ENCODE results near the gene EXTL2.
"Not testable (repeated sequence)": the region's sequence is repeated elsewhere in the genome, so short reads cannot be mapped to it uniquely, and the experiment has no call there.

The EXTL2 gene

DNA sequence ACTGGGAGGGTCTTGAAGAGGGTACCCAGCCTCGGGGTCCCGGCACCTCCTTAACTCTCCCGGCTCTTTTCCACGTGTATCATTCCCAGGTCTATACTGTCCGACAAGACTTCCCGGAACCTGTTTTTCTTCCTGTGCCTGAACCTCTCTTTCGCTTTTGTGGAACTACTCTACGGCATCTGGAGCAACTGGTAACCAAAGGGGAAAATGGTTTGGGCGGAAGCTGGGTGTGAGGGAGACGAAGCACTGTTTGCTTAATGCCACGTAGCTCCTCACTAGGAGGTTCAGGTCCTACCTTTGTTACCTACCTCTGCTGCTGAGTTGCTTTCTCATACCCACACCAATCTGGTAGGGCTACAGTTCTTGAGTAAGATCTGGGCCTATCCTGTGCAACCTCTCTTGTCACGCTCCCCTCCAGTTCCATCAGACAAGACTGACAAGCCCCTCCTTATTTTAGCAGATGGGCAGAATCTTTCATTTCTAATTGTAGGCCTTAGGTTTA is 1.9 kb upstream of the EXTL2 start:
- peak in 4 of 5 experiments; percentile 18 to 95 (median 61) for DNase-seq

GRCh38 chr1:100895540-100896480 is 1.2 kb upstream of the EXTL2 start, which contains the start of gene SLC30A7:
SLC30A7 (plus strand) TSS chr1:100896090; CDS start chr1:100896263, 173 bp downstream.
- DNase-seq: peak; percentile 93 to 98 (median 95)

DNA sequence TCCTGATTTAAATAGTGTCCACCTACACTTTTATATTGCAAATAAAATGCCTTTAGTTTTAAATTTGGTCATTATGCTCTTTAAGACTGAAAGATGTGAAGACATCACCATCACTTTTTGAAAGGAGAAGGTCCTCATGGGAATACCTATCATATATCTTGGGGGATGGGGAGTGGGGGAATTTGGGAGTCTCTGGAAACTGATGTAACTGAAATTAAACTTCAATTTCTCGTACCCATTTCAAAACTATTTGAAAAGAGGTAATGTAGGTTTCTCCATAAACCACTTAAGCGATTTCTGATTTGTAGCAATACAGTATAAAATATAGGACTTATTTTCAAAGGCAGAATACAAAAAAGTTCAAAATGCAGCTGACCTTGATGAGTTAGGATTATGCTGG is 924 bp downstream of the EXTL2 start:
- no peak for DNase-seq

GRCh38 chr1:100892554-100892953 is 2.1 kb downstream of the EXTL2 start:
- no peak for DNase-seq

- no peak for DNase-seq
Observed at GRCh38 chr1:100891380-100891779, 3.3 kb downstream of the EXTL2 start.

DNA sequence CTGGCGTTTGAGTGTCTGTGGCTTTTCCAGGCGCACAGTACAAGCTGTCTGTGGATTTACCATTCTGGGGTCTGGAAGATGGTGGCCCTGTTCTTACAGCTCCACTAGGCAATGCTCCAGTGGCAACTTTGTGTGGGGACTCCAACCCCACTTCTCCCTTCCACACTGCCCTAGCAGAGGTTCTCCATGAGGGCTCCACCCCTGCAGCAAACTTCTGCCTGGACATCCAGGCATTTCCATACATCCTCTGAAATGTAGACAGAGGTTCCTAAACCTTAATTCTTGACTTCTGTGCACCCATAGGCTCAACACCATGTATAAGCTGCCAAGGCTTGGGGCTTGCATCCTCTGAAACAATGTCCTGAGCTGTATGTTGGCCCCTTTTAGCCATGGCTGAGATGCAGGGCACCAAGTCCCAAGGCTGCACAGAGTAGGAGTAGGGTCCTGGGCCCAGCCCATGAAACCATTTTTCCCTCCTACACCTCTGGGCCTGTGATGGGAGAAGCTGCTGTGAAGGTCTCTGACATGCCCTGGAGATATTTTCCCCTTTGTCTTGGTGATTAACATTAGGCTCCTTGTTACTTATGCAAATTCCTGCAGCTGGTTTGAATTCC is 4.7 kb downstream of the EXTL2 start:
- DNase-seq: not testable (repeated sequence)

DNA sequence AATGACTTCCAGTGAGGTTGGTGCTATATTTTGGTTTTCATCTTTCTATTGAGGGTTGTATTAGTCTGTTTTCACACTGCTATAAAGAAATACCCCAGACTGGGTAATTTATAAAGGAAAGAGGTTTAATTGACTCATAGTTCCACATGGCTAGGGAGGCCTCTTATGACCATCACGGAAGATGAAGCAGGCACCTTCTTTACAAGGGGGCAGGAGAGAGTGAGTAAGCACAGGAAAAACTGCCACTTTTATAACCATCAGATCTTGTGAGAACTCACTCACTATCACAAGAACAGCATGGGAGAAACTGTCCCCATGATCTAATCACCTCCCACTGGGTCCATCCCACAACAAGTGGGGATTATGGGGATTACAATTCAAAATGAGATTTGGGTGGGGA is 5.6 kb downstream of the EXTL2 start:
- DNase-seq: not testable (repeated sequence)

GRCh38 chr1:100883963-100884362 is 10.7 kb downstream of the EXTL2 start:
- DNase-seq: peak in 1 of 5 experiments; percentile 8

- no peak for DNase-seq
Observed at GRCh38 chr1:100882698-100883097, 11.9 kb downstream of the EXTL2 start.

DNA sequence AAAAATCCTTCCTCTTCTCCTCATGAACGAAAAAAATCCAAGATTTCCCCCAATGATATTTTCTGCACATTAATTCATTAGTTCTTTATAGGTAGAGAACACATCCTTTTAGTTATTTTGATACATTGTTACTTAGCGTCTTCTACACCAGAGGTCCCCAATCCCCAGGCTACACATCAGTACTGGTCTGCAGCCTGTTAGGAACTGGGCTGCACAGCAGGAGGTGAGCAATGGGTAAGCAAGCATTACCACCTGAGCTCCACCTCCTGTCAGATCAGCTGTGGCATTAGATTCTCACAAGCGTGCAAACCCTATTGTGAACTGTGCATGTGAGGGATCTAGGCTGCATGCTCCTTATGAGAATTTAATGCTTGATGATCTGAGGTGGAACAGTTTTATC is 13.0 kb downstream of the EXTL2 start:
- no peak for DNase-seq

GRCh38 chr1:100879422-100879821 is 15.2 kb downstream of the EXTL2 start:
- no peak for DNase-seq

GRCh38 chr1:100876291-100876690 is 18.4 kb downstream of the EXTL2 start:
- no peak for DNase-seq

DNA sequence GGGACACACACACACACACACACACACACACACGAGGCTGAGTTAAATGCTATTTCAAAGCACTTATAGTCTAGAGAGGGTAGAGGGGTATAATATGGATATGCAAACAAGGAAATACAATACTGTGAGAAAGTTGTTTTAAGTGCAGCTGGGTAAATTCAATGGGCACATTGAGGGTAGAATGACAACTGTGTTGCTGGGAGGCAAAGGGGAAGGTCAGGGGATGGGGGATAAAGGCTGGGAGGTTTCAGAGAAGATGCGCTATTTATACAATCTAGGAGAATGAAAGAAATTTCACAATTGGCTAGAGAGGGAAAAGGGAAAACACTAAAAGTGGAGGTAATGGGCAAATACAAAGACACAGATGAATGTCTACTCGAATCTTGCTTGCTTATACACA is 19.4 kb downstream of the EXTL2 start:
- DNase-seq: no peak

DNA sequence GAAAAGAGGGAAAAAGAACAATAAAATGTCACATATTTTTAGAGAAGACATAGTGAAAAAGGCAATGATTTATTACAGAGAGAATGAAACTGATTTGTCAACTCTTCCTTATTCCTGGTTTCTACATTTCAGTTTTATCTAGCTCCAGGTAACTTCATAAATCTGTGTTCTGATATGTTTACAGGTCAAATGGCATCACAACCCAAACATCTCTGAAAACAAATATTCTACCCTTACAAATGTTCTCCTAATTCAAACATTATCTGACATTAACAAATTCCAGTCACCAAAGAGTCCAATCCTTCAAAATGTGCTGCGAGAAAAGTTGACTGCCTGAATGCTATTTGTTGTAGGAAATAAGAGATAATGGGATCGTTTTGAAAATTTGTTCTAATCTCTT is 20.2 kb downstream of the EXTL2 start:
- DNase-seq: no peak

- DNase-seq: no peak
Observed at GRCh38 chr1:100869996-100870395, 24.6 kb downstream of the EXTL2 start.

DNA sequence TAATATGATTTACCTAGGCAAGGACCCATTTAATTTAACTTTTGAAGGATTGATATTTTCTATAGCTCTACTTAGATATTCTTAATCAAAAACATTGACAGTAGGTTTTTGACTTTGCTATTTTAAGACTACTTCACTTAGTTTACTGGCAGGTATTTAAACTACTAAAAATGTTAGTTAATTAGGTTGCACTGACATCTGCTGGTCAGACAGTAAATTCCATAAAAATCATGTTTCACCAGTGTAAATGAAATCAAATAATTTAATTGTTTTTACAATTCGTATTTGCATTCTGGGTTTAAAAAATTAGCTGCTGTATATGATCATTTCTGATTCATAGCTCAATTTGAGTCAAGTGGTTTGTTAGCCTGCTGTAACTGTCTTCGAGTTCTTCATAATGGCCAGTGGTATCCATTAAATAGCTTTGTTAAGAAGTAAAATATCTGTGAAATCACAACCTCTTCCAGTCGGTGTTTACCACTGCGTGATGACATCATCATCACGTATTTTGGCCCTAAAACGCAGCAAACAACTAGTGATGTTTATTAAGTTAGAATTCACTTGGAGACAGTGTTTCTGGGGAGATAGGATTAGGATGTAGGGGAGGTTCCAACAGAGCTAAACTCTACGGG is 26.2 kb downstream of the EXTL2 start:
- peak in 2 of 5 experiments; percentile 4 to 48 for DNase-seq

GRCh38 chr1:100866901-100867206 is 27.8 kb downstream of the EXTL2 start:
- no peak for DNase-seq

DNA sequence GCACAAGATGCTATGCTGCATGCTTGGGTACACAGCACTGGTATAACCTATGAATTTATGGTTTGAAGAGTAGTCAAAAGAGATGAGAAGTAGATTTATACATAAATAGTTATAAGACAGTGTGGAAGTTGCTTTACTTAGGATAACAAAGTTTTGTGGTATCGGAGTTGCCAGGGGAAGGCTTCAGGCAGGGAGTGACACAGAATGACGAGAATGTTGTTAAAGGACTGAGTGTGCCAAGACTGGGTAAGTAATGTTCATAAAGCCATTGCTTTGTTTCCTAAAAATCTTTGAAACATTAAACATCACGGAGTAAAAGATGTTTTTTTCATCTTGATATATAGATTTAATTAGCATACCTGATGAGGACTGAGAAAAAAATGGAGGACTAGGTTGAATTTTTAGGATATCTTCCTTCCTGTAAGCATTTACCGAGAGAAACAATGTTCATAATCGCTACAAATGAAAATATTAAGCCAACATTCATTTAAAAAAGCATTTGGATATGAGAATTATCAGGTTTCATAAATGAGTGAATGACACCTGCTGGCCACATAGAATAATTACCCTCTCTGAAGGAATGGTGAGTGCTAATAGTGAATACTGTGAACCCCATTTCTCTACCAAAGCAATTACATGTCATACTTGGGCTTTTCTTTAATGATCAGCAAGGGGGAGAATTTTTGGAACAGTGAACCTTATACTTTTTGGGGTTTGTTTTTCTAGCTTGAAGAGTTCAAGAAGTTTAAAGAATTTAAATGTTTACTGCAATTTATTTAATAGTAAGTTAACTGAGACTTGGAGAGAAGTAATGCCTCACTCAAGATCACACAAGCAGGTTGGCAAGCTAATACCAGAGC is 28.4 kb downstream of the EXTL2 start:
- DNase-seq: peak in 1 of 5 experiments; percentile 23

GRCh38 chr1:100862591-100862990 is 32.1 kb downstream of the EXTL2 start:
- no peak for DNase-seq

DNA sequence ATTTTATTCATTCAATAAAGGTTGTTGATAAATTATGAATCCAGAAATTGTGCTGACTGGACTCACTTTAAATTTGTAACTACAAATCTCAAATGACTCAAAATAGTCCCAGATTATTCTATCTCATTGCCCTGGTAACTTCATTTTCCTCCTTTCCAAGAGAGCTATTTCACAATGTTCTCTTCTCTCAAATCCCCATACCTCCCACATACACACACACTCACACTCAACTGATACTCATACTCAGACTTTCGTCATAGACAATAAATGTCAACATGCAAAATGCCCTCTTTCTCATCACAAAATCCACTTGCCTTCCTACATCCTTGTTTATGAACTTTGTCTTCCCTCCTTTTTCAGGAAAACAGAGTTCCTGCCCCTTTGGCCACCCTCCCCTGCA is 33.3 kb downstream of the EXTL2 start:
- DNase-seq: no peak

GRCh38 chr1:100860397-100860991 is 34.1 kb downstream of the EXTL2 start:
- DNase-seq: no peak

DNA sequence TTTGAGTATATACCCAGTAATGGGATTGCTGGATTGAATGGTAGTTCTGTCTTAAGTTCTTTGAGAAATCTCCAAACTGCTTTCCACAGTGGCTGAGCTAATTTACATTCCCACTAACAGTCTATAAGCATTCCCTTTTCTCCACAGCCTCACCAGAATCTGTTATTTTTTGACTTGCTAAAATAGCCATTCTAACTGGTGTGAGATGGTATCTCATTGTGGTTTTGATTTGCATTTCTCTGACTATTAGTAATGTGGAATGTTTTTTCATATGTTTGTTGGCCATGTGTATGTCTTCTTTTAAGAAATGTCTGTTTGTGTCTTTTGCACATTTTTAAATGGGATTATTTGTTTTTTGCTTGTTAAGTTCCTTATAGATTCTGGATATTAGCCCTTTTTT is 39.5 kb downstream of the EXTL2 start:
- not testable (repeated sequence) for DNase-seq

Data from T-helper 2 cell (primary cell).